ENCODE data around the gene ADISSP.

- no peak for TF ChIP-seq CTCF (conservative IDR thresholded peaks at IDR 0.05; ENCODE audit: low read depth, low read length)
- TF ChIP-seq EZH2 (IDR thresholded peaks at IDR 0.05; ENCODE audit: borderline replicate concordance, low read depth, low read length, poor library complexity, severe bottlenecking): no peak
These were observed 21.8 kb downstream of the ADISSP start for GRCh38 chr20:3745686-3746173.
